ENCODE data around the gene LRRTM2.
"Not testable (repeated sequence)": the region's sequence is repeated elsewhere in the genome, so short reads cannot be mapped to it uniquely, and the experiment has no call there.

LRRTM2 gene

DNA sequence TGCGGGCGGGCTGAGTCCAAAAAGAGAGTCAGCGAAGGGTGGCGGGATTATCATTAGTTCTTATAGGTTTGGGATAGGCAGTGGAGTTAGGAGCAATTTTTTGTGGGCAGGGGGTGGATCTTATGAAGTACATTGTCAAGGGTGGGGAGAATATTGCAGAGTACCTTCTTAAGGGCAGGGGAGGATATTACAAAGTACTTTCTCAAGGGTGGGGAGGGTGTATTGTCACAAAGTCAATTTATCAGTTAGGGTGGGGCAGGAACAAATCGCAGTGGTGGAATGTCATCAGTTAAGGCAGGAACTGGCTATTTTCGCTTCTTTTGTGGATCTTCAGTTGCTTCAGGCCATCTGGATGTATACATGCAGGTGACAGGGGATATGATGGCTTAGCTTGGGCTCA, 40.3 kb downstream of the LRRTM2 start:
- not testable (repeated sequence) for DNase-seq

DNA sequence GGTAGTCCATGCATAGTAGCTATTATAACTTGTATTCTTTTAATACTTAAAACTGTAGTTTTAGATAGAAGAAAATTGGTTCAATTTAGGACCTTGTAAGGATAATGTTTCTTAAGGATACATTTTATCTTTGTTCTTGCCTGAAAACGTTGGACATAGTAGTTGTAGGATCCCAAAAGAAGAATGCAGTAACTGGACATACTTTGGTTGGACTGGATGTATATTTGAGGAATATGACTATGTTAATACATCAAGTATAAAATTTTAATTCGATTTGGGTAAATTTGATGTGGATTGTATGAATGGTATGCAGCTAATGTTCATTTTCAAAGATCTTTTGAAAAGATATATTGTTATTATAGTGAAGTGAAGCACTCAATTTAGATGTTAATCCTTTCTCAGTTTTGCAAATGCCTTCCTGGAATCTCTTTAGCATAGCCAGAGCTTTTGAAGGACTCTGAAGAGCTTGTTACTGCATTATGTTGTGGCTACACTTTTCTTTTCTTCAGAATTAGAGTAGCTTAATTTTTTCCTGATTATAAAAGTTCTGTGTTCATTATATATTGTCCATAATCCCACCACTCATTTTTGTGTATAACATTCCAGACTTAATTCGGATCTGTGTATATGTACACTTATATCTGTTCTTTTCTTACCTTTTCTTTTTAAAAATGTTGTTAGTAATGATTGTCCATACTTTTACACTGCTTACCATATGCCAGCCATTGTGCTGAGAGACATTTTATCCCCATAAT, 41.2 kb downstream of the LRRTM2 start:
- DNase-seq = no peak

DNA sequence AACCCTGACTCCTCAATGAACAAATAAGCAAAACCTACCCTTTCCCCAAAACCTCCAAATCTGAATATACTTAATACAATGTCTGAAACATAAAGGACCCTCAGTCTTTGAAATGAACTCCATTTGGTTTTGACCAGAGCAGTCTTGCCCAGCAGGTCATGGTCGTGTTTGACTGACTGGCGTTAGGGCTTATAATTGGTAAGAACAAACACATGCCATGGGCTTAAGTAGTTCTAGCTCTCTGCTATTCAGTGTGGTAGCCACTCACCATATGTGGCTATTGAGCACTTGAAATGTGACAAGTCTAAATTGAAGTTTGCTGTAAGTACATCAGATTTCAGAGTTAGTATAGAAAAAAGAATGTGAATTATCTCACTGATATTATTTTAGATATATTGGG, 42.1 kb downstream of the LRRTM2 start:
- no peak for DNase-seq

DNA sequence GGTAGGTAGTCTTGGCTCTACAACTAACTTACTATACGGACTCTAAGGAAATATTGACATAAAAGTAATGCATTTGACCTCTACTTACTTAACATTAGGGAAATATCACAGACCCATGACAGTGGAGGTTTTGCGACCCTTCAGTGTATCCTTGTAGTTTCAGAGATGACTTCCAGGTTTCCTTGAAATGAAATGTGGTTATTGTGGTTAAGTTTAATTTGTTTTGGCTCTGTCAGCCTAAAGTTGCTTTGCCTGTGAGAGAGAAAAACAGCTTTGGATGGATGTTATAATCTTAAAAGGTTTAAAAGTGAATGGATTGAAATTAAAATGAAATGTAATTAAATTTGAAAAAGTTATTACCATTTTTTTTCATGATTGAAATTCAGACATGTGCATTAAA, 42.9 kb downstream of the LRRTM2 start:
- no peak for DNase-seq

DNA sequence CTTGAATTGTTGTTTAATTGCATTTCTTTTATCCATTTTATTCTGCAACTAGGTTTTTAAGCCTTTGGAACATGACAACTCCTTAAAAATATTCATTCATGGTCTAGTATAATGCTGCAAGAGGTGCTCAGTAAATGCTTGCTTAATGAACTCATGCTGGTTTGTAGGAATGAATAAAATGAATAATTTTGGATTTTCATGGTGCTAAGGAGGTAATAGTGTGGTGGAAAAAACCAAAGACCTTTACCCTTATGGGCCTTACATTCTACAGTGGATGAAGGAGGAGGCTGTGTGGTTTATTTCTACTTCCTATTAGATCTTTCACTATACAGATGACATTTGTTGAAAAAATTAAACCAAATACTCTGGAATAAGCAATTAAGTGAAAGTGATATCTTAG, 43.4 kb downstream of the LRRTM2 start:
- no peak for DNase-seq

DNA sequence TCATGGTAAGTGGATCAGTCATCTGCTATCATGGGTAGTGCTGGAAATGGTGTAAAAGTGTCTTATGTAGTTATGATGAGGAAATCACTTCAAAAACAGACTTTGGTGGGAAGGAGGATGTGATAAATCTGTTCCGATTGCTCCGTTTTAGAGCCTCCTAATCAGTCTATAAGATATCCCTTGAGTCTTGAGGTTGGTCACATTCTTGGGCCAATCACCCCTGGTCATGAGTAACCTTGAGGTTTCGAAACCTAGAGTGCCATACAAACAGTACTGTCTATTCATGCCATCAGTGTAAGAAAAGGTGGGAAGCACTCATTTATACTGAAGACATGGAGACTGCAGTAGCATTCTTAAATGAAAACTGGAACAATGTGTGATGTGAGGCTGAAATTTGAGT, 45.8 kb downstream of the LRRTM2 start:
- DNase-seq = no peak

DNA sequence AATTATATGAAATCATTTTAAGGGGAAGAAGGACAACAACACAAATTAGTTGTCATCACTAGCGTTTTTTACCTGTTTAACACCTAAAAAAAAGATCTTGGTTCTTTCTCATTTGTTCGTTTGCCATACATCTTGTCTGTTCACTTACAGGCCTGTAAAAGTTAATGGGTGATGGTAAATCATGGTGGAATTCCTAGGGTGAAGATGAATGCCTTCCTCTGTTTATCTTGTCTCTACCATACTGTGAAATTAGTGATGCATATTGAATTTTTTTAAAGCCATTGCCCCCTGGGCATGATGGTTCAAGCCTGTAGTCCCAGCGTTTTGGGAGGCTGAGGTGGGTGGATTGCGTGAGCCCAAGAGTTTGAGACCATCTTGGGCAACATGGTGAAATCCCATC, 46.6 kb downstream of the LRRTM2 start:
- DNase-seq = no peak

DNA sequence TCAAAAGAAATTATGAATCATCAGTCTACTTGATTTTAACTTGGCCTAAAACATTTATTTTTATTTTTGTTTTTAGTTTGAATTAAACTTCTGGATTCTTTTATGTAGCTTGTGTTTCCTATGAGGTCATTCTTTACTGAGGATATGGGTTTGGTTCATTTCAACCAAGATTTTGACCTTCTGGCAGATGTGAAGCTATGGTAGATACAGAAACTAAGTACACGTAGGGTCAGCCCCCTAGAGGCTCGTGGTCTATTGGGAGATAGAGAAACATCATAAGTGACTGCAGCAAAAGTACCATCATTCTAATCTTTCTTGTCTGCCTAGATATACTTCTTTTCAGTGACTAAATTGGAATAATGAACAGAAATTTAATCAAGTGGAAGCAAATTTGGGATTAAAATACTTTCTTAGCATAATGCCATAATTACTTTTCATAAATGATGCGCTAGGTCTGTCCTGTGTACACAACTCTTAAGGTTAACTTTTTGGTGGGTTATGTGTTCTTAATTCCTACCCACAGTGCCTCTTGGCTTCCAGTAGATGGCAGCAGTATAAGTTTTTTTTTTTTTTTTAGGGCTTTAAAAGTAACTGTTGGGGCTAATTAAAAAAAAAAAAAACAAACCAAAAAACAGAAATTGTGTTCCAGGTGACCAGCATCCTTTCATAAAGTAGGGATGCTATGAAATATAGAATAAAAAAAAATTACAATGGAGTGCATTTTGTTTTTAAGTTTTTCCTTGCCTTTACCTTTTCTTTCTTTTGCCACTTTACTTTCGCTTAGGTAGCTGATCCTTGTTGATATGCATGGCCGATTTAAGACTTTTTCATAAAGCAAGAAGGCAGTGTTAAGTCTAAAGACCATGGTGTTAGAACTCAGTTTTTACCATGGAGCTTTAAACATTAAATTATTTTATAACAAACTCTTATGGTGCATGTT, 49.9 kb downstream of the LRRTM2 start:
- DNase-seq = no peak

DNA sequence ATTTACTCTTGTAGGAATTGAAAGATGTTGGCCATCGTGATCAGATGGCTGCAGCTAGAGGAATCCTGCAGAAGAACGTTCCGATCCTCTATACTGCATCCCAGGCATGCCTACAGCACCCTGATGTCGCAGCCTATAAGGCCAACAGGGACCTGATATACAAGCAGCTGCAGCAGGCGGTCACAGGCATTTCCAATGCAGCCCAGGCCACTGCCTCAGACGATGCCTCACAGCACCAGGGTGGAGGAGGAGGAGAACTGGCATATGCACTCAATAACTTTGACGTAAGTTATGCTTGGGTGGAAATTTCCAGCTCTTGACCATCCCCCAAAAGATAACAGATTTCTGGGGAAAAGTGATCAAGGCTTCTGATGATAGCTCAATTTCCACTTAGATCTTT, 50.6 kb downstream of the LRRTM2 start:
- no peak for DNase-seq

DNA sequence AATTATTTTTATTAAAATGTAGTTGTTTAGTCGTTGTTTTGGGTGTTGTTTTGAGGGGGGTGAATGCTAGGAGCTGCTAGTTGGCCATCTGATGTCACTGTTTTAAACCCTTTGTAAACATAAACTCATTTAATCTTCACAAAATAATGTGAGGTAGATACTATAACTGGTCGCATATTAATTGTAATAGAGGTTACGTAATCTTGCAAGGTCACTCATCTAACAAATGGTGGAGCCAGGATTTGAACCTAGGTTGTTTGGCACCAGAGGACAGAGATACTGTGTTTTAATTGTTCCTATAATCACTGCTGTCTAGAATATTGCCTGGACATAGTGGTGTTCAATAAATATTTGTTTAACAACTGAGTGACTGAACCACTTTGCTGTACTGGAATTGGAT, 54.4 kb downstream of the LRRTM2 start:
- DNase-seq = no peak

DNA sequence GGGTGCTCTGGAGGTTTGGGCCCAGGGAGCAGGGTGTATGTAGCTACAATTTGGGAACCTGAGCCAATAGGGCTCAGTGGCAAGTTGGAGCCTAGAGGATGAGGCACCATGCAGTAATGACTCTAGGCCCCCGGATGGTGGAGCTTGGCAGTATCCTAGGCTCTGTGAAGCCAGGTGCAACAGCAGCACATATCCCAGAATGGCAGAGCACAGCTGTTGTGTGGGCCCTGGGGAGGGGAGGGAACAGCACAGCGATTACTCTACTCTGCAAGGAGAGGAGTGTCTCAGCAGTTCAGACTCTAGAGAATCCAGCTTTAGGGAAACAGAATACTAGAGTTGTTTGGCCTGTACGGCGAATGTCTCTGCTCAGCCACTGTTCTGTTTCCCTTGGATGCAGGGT, 56.1 kb downstream of the LRRTM2 start:
- DNase-seq = no peak
